PC-9 (cell line): ENCODE data around the gene FILIP1L. TPM values are rescaled to one million over a fixed set of nuclear protein-coding genes. Genes with fewer than 3 reads are reported as not detected.

ENCODE experiments used
- BruUV-seq: library from RNA; stranded (reverse); fragments of 400-500 nt; replicated peaks from 2 replicates; lab custom pipeline; 2021; lab: Mats Ljungman, UMichigan
- CTCF ChIA-PET: fragments of 300-600 bp; sonication (Branson Sonifier 250); formaldehyde crosslinking; loops from one replicate; lab custom pipeline; 2022; ENCODE audit warnings: antibody characterized with exemption; lab: Charles Lee
- POLR2A ChIA-PET: fragments of 300-600 bp; sonication (Branson Sonifier 250); formaldehyde crosslinking; loops from one replicate; lab custom pipeline; 2022; ENCODE audit warnings: antibody characterized with exemption; ENCODE audit not compliant: unreplicated experiment; lab: Charles Lee
- DNase-seq, 2 experiments: peaks; one replicate each; pipeline versions ENCODE4 v3.0.0 to v3.0.0-alpha.2; 2015 to 2022; ENCODE audit warnings: mixed read lengths in 1 of 2
- H2AFZ ChIP-seq: fragments of 200-600 bp; sonication (generic); 2 replicates; pipeline ENCODE4 v1.8.1; 2017; ENCODE audit warnings: antibody characterized with exemption
- H3F3A ChIP-seq: fragments of 200-600 bp; sonication (generic); 2 replicates; pipeline ENCODE4 v1.8.1; 2017; ENCODE audit warnings: antibody characterized with exemption, mild to moderate bottlenecking, low read depth; ENCODE audit not compliant: insufficient read depth
- H3K27ac ChIP-seq: fragments of 200-600 bp; sonication (generic); 2 replicates; pipeline ENCODE4 v1.6.1; 2016; ENCODE audit warnings: mixed run types
- H3K27me3 ChIP-seq: fragments of 200-600 bp; sonication (generic); 2 replicates; pipeline ENCODE4 v1.6.1; 2016; ENCODE audit warnings: low read depth, mixed run types; ENCODE audit not compliant: insufficient read depth
- H3K36me3 ChIP-seq: fragments of 200-600 bp; sonication (generic); 2 replicates; pipeline ENCODE4 v1.6.1; 2016; ENCODE audit warnings: low read depth, mixed run types
- H3K4me1 ChIP-seq: fragments of 200-600 bp; sonication (generic); replicated peaks from 2 replicates; pipeline ENCODE4 v1.6.1; 2016; ENCODE audit warnings: mixed run types; ENCODE audit not compliant: insufficient read depth
- H3K4me2 ChIP-seq: fragments of 200-600 bp; sonication (generic); 2 replicates; pipeline ENCODE4 v1.6.1; 2017; ENCODE audit warnings: mixed run types
- H3K4me3 ChIP-seq: fragments of 200-600 bp; sonication (generic); 2 replicates; pipeline ENCODE4 v1.6.1; 2016; ENCODE audit warnings: mixed run types
- H3K79me2 ChIP-seq: fragments of 200-600 bp; sonication (generic); 2 replicates; pipeline ENCODE4 v1.6.1; 2017; ENCODE audit warnings: low read depth, mixed run types
- H3K9me2 ChIP-seq: fragments of 200-600 bp; sonication (generic); 2 replicates; pipeline ENCODE4 v1.8.1; 2017; ENCODE audit warnings: mild to moderate bottlenecking; ENCODE audit not compliant: insufficient read depth
- H3K9me3 ChIP-seq: fragments of 200-600 bp; sonication (generic); 2 replicates; pipeline ENCODE4 v1.8.1; 2016; ENCODE audit warnings: low read depth; ENCODE audit not compliant: insufficient read depth
- H4K20me1 ChIP-seq: fragments of 200-600 bp; sonication (generic); 2 replicates; pipeline ENCODE4 v1.8.1; 2017; ENCODE audit not compliant: insufficient read depth
- CTCF ChIP-seq: fragments of 200-600 bp; sonication (generic); conservative IDR thresholded peaks from 2 replicates; pipeline ENCODE4 v1.6.1; 2017; ENCODE audit warnings: mixed run types, antibody characterized with exemption, mild to moderate bottlenecking, moderate library complexity
- EZH2 ChIP-seq: fragments of 200-600 bp; sonication (generic); IDR thresholded peaks from 2 replicates; pipeline ENCODE4 v1.8.0; 2017; ENCODE audit warnings: antibody characterized with exemption, low read depth
- intact Hi-C: fragments of 100-400 bp; cut with micrococcal nuclease; formaldehyde crosslinking; loops from one replicate; pipeline ENCODE4 v1.10.0; 2022; ENCODE audit not compliant: unreplicated experiment
- total RNA-seq: library from RNA; stranded (reverse); gene quantifications from 2 replicates; pipeline ENCODE4 v1.2.3, GENCODE V29; 2021

Gene FILIP1L
- total RNA-seq, 1 experiment from 2014 or later: 16.8 TPM

- H2AFZ ChIP-seq: no peak overlapping the region
- intact Hi-C loops: no loop called here
- H3K9me3 ChIP-seq: no peaks in the 10 kb centered on the region
- H3K27me3 ChIP-seq: no peaks in the 10 kb centered on the region
- H3K4me2 ChIP-seq: no peak overlapping the region
- no peaks in the 10 kb centered on the region for H3K79me2 ChIP-seq
- H3K4me3 ChIP-seq: no peak overlapping the region
- TF ChIP-seq CTCF: no peak
- no peak for TF ChIP-seq EZH2
- no TSS peak for BruUV-seq
- H3K9me2 ChIP-seq: peaks cover 4% of the 10 kb centered on the region; the same call in 1 of the 2 replicates
- DNase-seq: no peak
- ChIA-PET POLR2A (no interaction called here), CTCF (no interaction called here)
- H4K20me1 ChIP-seq: no peaks in the 10 kb centered on the region
- H3K27ac ChIP-seq: no peak overlapping the region
- no peaks in the 10 kb centered on the region for H3K4me1 ChIP-seq
- H3K36me3 ChIP-seq: no peaks in the 10 kb centered on the region
- no peaks in the 10 kb centered on the region for H3F3A ChIP-seq
Observed at GRCh38 chr3:100081986-100082692, 32.2 kb downstream of the FILIP1L start.

DNA sequence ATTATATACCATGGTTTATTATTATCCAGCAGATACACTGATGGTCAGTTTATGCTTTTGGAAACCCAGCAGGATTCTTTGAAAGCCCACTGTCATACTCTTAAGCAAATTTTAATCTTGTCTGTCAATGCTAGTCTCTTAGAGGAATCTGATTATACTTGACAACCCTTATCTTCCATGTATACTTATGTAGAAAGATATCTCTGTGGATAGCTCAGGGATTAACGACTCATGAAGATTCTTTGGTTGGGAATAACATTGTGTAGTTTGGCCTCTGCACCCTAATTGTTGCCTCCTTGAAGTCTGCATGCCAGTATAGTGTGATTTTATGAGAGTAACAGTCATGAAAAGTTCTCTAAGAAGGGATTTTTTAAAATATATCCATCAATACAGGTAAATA, 33.0 kb downstream of the FILIP1L start:
- Histone ChIP-seq H3K9me2 (peaks cover 4% of the 10 kb centered on the region; the same call in 1 of the 2 replicates), H3K36me3 (no peaks in the 10 kb centered on the region), H3K4me2 (no peak overlapping the region), H4K20me1 (no peaks in the 10 kb centered on the region), H3F3A (no peaks in the 10 kb centered on the region), H3K79me2 (no peaks in the 10 kb centered on the region), H3K4me1 (no peaks in the 10 kb centered on the region), H2AFZ (no peak overlapping the region), H3K27me3 (no peaks in the 10 kb centered on the region), H3K9me3 (no peaks in the 10 kb centered on the region), H3K27ac (no peak overlapping the region), H3K4me3 (no peak overlapping the region)
- intact Hi-C loops: no loop called here
- no peak for DNase-seq
- no TSS peak for BruUV-seq
- POLR2A ChIA-PET: no interaction called here
- CTCF ChIA-PET: no interaction called here
- no peak for TF ChIP-seq CTCF
- no peak for TF ChIP-seq EZH2

DNA sequence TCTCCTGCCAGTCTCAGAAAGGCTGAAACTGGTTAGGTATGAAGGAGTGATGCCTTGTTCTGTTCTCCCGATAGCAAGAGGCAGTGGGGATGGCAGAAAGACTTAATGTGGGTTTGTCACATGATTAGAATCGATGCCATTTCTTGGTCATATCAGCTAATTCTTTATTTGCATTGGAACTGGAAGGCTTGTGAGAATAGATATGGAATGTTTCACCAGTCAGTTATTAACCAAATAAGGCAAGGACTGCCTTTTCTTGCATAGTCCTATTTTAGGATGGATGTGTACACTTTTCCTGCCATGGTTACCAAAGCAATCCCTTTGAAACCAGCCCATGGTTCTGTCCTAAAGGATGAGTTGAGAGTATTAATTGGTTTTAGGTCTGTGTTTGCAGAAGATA, 33.7 kb downstream of the FILIP1L start:
- DNase-seq: no peak
- H3K4me1 ChIP-seq: no peaks in the 10 kb centered on the region
- H3K27me3 ChIP-seq: no peaks in the 10 kb centered on the region
- BruUV-seq: no TSS peak
- no peak overlapping the region for H3K27ac ChIP-seq
- TF ChIP-seq CTCF: no peak
- no peak for TF ChIP-seq EZH2
- H2AFZ ChIP-seq: no peak overlapping the region
- H3K9me3 ChIP-seq: no peaks in the 10 kb centered on the region
- H3K36me3 ChIP-seq: no peaks in the 10 kb centered on the region
- no peaks in the 10 kb centered on the region for H3F3A ChIP-seq
- peaks cover 4% of the 10 kb centered on the region; the same call in 1 of the 2 replicates for H3K9me2 ChIP-seq
- H3K79me2 ChIP-seq: no peaks in the 10 kb centered on the region
- H4K20me1 ChIP-seq: no peaks in the 10 kb centered on the region
- no peak overlapping the region for H3K4me2 ChIP-seq
- H3K4me3 ChIP-seq: no peak overlapping the region
- ChIA-PET POLR2A (no interaction called here), CTCF (interaction anchor here (0.6 kb wide), 1 partner anchor 14 kb away, joined by 3 read pairs; no protein-coding TSS in a partner anchor)
- intact Hi-C loops: no loop called here
